VCaP (cell line): Measurements from ENCODE around the gene WNK2.

Source experiments
- H3K27ac ChIP-seq: fragments of 450-650 bp; 2 replicates; pipeline ENCODE4 v1.5.1; 2017
- TF ChIP-seq, protein P1 (sequence below): fragments of 450-650 bp; conservative IDR thresholded peaks from 2 replicates; pipeline ENCODE4 v1.5.1; 2017; ENCODE audit warnings: mild to moderate bottlenecking, moderate library complexity

The WNK2 gene

DNA sequence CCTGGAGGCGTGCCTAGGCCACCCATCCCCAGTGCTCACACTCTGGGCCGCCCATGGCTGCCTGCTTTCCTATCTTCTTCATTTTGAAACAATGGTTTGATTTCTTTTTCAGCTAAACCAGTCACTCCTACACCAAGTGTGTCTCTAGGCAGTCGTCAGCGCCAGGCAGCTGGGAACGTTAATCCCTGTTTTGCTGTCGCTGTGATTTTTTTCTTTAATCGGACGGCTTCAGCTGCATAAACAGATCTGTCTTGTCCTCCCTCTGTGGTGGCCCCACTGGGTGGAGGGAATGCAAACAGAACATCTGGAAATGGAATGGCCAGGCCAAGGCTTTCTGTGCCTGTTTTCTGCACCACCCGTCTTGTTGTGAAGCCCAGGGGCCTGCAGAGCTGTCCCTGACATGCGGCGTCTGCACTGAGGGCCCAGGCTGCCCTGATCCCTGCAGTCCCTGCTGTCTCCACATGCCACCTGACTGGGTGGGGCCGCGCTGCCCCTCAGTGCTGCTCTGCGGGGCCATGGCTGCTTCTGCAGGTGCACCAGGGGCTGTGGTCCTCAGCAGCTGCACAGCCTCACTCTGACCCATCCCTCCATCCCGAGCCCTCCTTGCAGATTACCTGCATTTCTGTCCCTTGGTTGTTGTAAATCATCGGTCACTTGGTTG, 51.5 kb downstream of the WNK2 start:
- TF ChIP-seq, protein P1, sequence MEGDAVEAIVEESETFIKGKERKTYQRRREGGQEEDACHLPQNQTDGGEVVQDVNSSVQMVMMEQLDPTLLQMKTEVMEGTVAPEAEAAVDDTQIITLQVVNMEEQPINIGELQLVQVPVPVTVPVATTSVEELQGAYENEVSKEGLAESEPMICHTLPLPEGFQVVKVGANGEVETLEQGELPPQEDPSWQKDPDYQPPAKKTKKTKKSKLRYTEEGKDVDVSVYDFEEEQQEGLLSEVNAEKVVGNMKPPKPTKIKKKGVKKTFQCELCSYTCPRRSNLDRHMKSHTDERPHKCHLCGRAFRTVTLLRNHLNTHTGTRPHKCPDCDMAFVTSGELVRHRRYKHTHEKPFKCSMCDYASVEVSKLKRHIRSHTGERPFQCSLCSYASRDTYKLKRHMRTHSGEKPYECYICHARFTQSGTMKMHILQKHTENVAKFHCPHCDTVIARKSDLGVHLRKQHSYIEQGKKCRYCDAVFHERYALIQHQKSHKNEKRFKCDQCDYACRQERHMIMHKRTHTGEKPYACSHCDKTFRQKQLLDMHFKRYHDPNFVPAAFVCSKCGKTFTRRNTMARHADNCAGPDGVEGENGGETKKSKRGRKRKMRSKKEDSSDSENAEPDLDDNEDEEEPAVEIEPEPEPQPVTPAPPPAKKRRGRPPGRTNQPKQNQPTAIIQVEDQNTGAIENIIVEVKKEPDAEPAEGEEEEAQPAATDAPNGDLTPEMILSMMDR = no peak
- no peak overlapping the region for H3K27ac ChIP-seq

DNA sequence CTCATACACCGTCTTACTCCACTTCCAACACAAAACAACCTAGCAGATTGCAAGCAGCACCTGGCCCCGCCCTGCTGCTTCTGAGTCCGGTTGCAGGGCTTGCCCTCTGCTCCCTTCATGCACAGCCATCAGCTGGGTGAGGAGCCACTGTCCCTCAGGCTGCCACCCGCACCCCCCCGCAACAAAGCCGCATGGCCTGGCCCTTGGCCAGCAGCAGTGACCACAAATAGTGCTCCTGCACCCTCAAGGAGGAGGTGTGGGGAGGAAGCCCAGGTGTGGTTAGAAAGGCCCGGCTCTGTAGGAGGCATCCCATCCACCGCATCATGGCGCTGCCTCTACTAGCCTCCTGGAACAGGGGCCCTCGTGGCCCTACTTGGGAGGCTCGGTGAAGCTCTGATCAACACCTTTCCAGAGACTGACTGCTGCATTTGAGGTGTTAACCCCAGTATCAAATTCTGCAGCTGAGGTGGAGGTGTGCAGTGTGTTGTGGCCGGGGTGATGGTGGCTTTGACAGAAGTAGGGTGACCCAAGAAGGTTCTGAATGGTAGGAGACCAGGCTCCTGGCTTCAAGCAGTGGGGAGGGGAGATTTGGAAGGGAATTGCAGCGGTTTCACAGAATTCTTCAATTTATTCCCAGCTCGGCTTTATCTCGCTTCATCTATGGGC, 52.7 kb downstream of the WNK2 start:
- no peak overlapping the region for H3K27ac ChIP-seq
- TF ChIP-seq, protein P1 = no peak

DNA sequence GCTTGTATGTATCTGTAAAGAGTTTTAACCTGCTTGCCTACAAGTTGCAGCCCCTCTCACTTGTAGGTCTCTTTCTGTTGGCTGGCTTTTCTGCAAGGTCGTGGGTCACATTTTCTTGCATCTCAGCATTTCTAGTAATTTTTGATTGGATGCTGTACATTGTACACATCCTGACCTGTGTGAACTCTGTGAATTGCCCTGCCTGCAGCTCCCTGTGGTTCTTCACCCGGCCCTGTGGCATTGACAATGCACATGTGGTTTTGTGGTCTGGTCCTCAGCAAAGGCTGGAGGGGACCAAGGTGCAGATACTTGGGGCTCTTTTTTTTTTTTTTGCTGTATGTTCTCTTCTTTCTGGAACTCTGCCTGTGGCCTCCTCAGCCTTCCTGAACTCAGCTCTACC, 53.6 kb downstream of the WNK2 start:
- H3K27ac ChIP-seq = no peak overlapping the region
- TF ChIP-seq, protein P1 = no peak

GRCh38 chr9:93238953-93239925, 55.3 kb downstream of the WNK2 start:
- H3K27ac ChIP-seq = no peak overlapping the region
- TF ChIP-seq, protein P1 = no peak

- no peak overlapping the region for H3K27ac ChIP-seq
- TF ChIP-seq, protein P1 = no peak
These were observed 57.0 kb downstream of the WNK2 start for GRCh38 chr9:93240891-93241334.

DNA sequence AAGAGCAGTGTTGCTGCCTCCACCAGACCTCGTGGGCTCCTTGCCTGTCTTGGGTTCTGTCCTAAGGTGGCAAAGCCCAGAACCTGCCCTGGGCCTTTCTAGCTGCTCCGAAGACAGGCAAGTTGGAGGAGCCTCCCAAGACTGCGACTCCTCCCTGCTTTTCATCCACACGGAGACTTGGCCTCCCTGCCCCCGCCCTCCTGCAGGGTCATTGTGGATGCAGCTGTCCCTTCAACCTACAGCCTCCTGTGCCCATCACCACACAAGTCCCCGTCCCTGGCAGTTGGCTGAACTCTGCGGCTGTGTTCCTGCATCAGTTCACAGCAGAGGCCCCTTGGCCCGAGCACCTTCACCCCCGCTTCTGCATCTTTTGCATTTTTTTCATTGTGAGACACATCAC, 59.2 kb downstream of the WNK2 start:
- H3K27ac ChIP-seq = no peak overlapping the region

More for the DNA sequence above, 59.2 kb downstream of the WNK2 start:
- TF ChIP-seq, protein P1 = no peak
